DOHH2 (cell line): ENCODE measurements around the gene MSL3B.
A peak's percentile ranks its signal among the peaks of the same experiment; 100 is the strongest.

Source experiments
- H3F3A ChIP-seq: fragments of 200-600 bp; sonication (generic), shearing (Covaris generic); 2 replicates; pipeline ENCODE4 v1.6.0; 2016; ENCODE audit warnings: antibody characterized with exemption, mild to moderate bottlenecking; ENCODE audit not compliant: control insufficient read depth, insufficient read depth
- H3K27ac ChIP-seq: fragments of 200-600 bp; sonication (generic); 2 replicates; pipeline ENCODE4 v1.5.1; 2014; ENCODE audit warnings: low read depth, mild to moderate bottlenecking, low read length, moderate library complexity
- H3K27me3 ChIP-seq: fragments of 200-600 bp; sonication (generic); 2 replicates; pipeline ENCODE4 v1.6.1; 2014; ENCODE audit warnings: mild to moderate bottlenecking, low read length, mixed read lengths; ENCODE audit not compliant: control insufficient read depth
- H3K36me3 ChIP-seq: fragments of 200-600 bp; sonication (generic); 2 replicates; pipeline ENCODE4 v1.6.1; 2014; ENCODE audit warnings: mild to moderate bottlenecking, low read length, moderate library complexity, mixed read lengths; ENCODE audit not compliant: control insufficient read depth
- H3K4me1 ChIP-seq: fragments of 200-600 bp; sonication (generic); 2 replicates; pipeline ENCODE4 v1.6.1; 2014; ENCODE audit warnings: mild to moderate bottlenecking, low read length, mixed read lengths; ENCODE audit not compliant: control insufficient read depth
- H3K4me2 ChIP-seq: fragments of 200-600 bp; sonication (generic); 2 replicates; pipeline ENCODE4 v1.6.0; 2014; ENCODE audit warnings: mild to moderate bottlenecking, low read length, moderate library complexity
- H3K4me3 ChIP-seq: fragments of 200-600 bp; sonication (generic); 2 replicates; pipeline ENCODE4 v1.5.1; 2014; ENCODE audit warnings: mild to moderate bottlenecking, low read length, mixed read lengths
- H3K79me2 ChIP-seq: fragments of 200-600 bp; sonication (generic); 2 replicates; pipeline ENCODE4 v1.6.1; 2014; ENCODE audit warnings: mild to moderate bottlenecking, low read length, mixed read lengths; ENCODE audit not compliant: control insufficient read depth
- H3K9me2 ChIP-seq: fragments of 200-600 bp; sonication (generic); replicated peaks from 2 replicates; pipeline ENCODE4 v1.6.1; 2014; ENCODE audit warnings: mild to moderate bottlenecking, low read length, mixed read lengths; ENCODE audit not compliant: control insufficient read depth
- H3K9me3 ChIP-seq: fragments of 200-600 bp; sonication (generic); 2 replicates; pipeline ENCODE4 v1.6.1; 2014; ENCODE audit warnings: antibody characterized with exemption, low read length, mixed read lengths; ENCODE audit not compliant: control insufficient read depth, insufficient read depth
- H4K20me1 ChIP-seq: fragments of 200-600 bp; sonication (generic); 2 replicates; pipeline ENCODE4 v1.6.0; 2014; ENCODE audit warnings: low read depth, mild to moderate bottlenecking, antibody characterized with exemption, low read length, moderate library complexity; ENCODE audit not compliant: control insufficient read depth, insufficient read depth
- EZH2phosphoT487 ChIP-seq: fragments of 200-600 bp; sonication (generic); IDR thresholded peaks from 2 replicates; pipeline ENCODE4 v1.6.1; 2017; ENCODE audit warnings: borderline replicate concordance, mild to moderate bottlenecking, antibody characterized with exemption, low read length, moderate library complexity, mixed read lengths
- TF ChIP-seq, protein P1 (sequence below): fragments of 200-600 bp; sonication (generic); IDR thresholded peaks from one replicate; pipeline ENCODE4 v1.5.1; 2014; ENCODE audit warnings: antibody characterized with exemption, mild to moderate bottlenecking, low read depth, low read length; ENCODE audit not compliant: poor library complexity, severe bottlenecking

MSL3B gene

GRCh38 chr2:233865838-233866237 is 2.3 kb downstream of the MSL3B start:
- no peaks in the 10 kb centered on the region for H3K79me2 ChIP-seq
- no peak overlapping the region for H3K4me2 ChIP-seq
- no peak overlapping the region for H3K27ac ChIP-seq

DNA sequence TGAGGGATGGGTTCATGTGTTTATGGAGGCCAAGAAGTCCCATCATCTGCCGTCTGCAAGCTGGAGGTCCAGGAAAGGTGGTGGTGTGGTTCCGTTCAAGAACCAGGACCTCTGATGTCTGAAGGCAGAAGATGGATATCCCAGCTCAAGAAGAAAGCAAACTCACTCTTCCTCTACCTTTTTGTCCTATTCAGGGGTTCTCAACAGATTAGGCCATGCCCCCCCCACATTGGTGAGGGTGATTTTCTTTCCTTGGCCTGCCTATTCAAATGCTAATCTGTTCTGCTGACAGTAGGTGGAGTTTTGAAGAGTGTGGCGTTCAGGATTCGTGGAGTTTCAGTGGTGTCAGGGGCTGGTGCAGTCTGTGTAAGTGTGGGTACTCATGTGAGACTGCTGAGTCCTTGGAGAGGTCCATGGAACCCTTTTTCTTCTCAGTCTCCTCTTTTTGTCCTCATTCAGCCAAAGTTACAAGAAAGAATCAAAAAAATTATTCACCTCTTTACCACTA is 5.9 kb downstream of the MSL3B start:
- no peaks in the 10 kb centered on the region for H3K9me2 ChIP-seq
- H3K4me1 ChIP-seq: no peaks in the 10 kb centered on the region
- peaks cover 15% of the 10 kb centered on the region for H3K36me3 ChIP-seq
- no peaks in the 10 kb centered on the region for H3K79me2 ChIP-seq
- H3K4me2 ChIP-seq: no peak overlapping the region
- H3K9me3 ChIP-seq: no peaks in the 10 kb centered on the region
- TF ChIP-seq, protein P1, sequence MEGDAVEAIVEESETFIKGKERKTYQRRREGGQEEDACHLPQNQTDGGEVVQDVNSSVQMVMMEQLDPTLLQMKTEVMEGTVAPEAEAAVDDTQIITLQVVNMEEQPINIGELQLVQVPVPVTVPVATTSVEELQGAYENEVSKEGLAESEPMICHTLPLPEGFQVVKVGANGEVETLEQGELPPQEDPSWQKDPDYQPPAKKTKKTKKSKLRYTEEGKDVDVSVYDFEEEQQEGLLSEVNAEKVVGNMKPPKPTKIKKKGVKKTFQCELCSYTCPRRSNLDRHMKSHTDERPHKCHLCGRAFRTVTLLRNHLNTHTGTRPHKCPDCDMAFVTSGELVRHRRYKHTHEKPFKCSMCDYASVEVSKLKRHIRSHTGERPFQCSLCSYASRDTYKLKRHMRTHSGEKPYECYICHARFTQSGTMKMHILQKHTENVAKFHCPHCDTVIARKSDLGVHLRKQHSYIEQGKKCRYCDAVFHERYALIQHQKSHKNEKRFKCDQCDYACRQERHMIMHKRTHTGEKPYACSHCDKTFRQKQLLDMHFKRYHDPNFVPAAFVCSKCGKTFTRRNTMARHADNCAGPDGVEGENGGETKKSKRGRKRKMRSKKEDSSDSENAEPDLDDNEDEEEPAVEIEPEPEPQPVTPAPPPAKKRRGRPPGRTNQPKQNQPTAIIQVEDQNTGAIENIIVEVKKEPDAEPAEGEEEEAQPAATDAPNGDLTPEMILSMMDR: no peak
- no peak for TF ChIP-seq EZH2phosphoT487
- H3K27ac ChIP-seq: no peak overlapping the region
- no peaks in the 10 kb centered on the region for H3F3A ChIP-seq
- H4K20me1 ChIP-seq: no peaks in the 10 kb centered on the region
- H3K27me3 ChIP-seq: no peaks in the 10 kb centered on the region
- no peak overlapping the region for H3K4me3 ChIP-seq

More at GRCh38 chr2:233865838-233866237, 2.3 kb downstream of the MSL3B start:
- H3K27me3 ChIP-seq: no peaks in the 10 kb centered on the region
- peaks cover 6% of the 10 kb centered on the region for H3K4me1 ChIP-seq
- no peaks in the 10 kb centered on the region for H3K9me2 ChIP-seq
- H3K9me3 ChIP-seq: no peaks in the 10 kb centered on the region
- H4K20me1 ChIP-seq: no peaks in the 10 kb centered on the region
- no peaks in the 10 kb centered on the region for H3F3A ChIP-seq
- no peak for TF ChIP-seq EZH2phosphoT487
- TF ChIP-seq, protein P1: peak; percentile 58
- peaks cover 15% of the 10 kb centered on the region for H3K36me3 ChIP-seq
- no peak overlapping the region for H3K4me3 ChIP-seq

DNA sequence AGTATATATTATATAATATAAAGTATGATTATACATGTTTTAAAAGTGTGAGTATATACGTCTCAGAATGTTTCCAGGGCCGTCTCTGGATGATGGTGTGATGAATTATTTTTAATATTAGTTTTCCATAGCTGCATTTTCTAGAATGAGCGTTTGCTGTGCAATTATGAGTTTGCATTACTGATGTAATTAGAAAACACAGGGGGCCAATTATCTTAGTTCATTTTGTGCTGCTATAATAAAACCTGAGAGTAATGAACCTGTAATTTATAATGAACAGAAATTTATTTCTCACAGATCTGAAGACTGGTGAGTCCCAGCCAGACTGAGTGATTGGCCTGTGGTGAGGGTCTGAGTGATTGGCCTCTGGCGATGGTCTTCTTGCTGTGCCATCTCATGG is 9.9 kb downstream of the MSL3B start:
- Histone ChIP-seq H3K36me3 (peaks cover 12% of the 10 kb centered on the region), H3K27me3 (no peaks in the 10 kb centered on the region), H4K20me1 (peaks cover 2% of the 10 kb centered on the region; the same call in 1 of the 2 replicates), H3K4me2 (no peak overlapping the region), H3K27ac (no peak overlapping the region), H3K9me3 (no peaks in the 10 kb centered on the region; the same call in 1 of the 2 replicates), H3K9me2 (no peaks in the 10 kb centered on the region), H3K79me2 (peaks cover 14% of the 10 kb centered on the region), H3F3A (no peaks in the 10 kb centered on the region), H3K4me3 (no peak overlapping the region), H3K4me1 (peaks cover 9% of the 10 kb centered on the region)
- TF ChIP-seq, protein P1: no peak
- TF ChIP-seq EZH2phosphoT487: no peak
